Bone marrow (tissue), 2 donors: ENCODE data around the gene TBC1D5.

ENCODE experiments used
- DNase-seq, 2 donors: peaks; one replicate each; lab custom pipeline; 2025; lab: John Stamatoyannopoulos, UW

The TBC1D5 gene

GRCh38 chr3:17589888-17590287 is 152.5 kb downstream of the TBC1D5 start:
- no peak for DNase-seq

- DNase-seq, result no peak
Observed at GRCh38 chr3:17588422-17588821, 154.0 kb downstream of the TBC1D5 start.

GRCh38 chr3:17585394-17586325 is 156.8 kb downstream of the TBC1D5 start:
- no peak for DNase-seq

DNA sequence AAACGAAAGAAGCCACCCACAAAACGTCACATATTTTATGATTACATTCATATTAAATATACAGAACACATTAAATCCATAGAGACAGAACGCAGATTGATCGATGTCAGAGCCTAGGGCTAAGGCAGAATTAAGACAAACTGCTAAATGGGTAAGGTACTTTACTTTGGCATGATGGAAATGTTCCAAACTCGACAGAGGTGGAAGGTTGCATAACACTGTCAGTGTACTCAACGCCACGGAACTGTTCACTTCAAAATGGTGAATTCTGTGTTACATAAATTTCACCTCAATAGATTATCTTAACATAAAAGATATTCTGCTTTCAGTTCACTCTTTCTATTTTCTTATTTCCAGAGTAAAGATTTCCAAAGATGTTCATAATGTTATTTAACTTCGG is 158.4 kb downstream of the TBC1D5 start:
- no peak for DNase-seq

GRCh38 chr3:17583530-17583929 is 158.9 kb downstream of the TBC1D5 start:
- DNase-seq, result no peak

GRCh38 chr3:17581421-17582080 is 160.9 kb downstream of the TBC1D5 start:
- DNase-seq, result no peak

- no peak for DNase-seq
Observed at GRCh38 chr3:17580901-17581300, 161.5 kb downstream of the TBC1D5 start.

DNA sequence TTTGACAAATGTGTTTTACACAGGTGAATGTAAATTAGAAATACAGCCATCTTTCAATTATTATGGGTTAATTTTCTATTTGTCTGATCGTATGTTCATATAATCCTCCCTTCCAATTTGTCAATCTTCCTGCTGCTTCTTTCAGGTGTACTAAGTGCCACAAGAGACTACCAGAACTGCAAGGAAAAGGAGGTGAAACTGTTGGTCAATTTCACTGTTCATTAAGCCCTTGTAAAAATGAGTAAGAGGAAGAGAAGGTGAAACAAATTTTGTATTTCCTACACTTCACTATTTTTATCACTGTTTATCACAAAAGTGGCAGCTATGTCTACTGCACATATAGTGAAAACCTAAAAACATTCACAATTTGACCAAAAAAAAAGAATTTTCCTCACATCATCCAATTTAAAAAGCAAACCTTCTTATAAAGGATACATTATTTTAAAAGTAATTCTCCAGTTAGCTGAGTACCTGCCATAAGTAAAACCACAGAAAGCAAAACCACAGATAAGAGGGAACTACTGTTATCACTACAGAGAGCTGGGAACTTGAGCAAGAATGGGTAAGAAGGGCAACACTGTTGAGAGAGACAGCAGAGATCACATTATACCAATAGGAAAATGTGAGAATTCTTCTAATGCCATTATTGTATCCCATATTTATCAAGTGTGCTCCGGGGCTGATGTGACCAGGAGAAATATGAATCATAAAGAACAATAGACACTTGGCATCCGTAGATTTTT is 163.0 kb downstream of the TBC1D5 start:
- DNase-seq, result no peak

GRCh38 chr3:17577796-17578520 is 164.5 kb downstream of the TBC1D5 start:
- DNase-seq, result no peak

- DNase-seq, result no peak
Observed at GRCh38 chr3:17573396-17573795, 169.0 kb downstream of the TBC1D5 start.

DNA sequence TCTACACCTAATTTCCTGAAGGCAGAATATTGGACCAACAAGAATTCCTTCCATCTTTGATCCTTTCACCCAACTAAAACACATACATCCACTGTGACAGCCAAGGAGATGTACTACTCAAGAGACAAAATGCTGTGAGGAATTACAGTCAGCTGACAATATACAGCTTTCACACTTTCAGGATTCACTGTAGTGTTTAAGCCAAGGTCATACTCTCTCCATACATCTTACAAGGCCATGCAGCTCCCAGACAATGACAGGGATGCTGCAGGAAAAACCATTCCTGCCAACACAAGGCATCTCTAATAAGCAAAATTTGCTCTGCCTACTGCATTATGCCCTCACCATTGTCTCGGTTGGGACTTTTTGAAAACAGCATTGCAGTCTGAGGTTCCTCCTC is 170.7 kb downstream of the TBC1D5 start:
- DNase-seq, result no peak

DNA sequence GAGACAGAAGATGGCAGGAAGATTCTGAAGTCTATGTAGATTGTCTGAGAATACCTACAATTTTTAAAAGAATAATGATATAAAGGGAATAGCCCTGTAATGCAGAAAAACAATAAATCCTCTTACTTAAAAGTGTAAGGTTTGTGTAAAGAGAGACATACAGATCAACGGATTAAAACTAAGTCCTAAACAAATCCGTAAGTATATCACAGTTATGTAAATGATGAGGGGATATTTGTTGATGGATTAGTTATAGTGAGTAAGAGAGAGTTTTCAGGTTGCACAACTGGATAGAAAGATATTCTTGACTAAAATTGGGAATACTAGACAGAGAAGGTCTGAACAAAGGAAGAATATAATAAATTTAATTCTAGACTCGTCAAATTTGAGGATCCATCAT is 179.6 kb downstream of the TBC1D5 start:
- no peak for DNase-seq

- no peak for DNase-seq
Observed at GRCh38 chr3:17558565-17558964, 183.9 kb downstream of the TBC1D5 start.

GRCh38 chr3:17557749-17558463 is 184.5 kb downstream of the TBC1D5 start:
- no peak for DNase-seq

- no peak for DNase-seq
Observed at GRCh38 chr3:17555525-17555924, 186.9 kb downstream of the TBC1D5 start.

- DNase-seq, result no peak
Observed at GRCh38 chr3:17554078-17554477, 188.4 kb downstream of the TBC1D5 start.

GRCh38 chr3:17553080-17553479 is 189.4 kb downstream of the TBC1D5 start:
- DNase-seq, result no peak

GRCh38 chr3:17552351-17552750 is 190.1 kb downstream of the TBC1D5 start:
- no peak for DNase-seq

DNA sequence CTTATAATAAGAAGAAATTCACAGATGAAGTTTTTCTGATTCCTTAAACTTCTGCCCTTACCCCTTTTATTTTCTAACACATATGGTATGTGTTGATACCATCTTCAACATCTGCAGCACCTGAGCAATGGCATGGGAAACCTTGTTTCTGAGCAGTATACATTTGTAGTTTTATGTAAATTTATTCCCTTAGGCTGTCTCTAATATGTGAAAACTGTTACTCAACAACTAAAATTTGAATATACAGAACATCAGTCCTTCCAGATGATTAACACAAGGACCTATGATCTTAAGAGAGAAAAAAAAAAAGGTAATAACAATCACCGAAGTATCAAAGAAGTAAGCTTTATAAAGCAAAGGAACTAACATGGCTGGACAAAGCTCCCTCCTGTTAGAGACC is 190.5 kb downstream of the TBC1D5 start:
- no peak for DNase-seq

DNA sequence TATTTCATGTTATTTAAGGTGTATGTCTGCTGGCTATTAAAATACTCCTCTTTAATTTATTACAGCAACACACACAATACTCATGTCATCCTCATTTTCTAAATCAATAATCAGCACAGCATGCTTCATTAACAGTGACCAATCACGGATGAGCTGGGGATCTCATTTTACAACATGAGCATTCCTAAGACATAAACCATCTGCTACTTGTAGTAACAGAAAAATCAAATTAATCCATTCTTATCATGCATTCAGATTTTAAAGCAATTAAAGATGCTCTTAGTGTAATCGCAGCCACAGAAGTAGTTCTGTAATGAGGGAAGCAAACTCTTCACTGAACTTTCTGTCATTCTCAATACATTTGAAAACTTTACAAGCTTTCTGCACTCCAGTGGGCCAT is 191.1 kb downstream of the TBC1D5 start:
- no peak for DNase-seq

DNA sequence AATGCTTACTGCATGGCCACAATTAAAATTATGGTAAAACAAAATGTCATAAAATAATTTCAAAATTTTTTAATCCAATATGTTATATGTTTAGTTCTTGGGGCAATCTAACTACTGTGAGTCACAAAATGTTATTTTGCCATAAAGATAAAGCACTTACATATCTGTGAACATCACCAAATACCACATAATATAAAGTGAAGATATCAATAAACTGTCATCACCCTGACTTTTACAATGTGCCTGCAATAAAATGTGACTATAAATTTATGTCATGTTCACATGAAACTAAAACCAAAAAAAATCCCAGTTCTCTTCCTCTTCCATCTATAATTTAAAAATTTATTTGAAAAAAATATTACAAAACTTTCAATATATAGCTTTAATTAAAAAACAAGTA is 191.8 kb downstream of the TBC1D5 start:
- DNase-seq, result no peak
